Middle frontal gyrus (tissue), 1 donor: Measurements from ENCODE around the gene SGCA.

Experiments
- DNase-seq: peaks from one replicate; pipeline ENCODE4 v3.0.0-alpha.2; 2015; ENCODE audit warnings: low spot score; ENCODE audit errors: extremely low spot score

Gene SGCA

DNA sequence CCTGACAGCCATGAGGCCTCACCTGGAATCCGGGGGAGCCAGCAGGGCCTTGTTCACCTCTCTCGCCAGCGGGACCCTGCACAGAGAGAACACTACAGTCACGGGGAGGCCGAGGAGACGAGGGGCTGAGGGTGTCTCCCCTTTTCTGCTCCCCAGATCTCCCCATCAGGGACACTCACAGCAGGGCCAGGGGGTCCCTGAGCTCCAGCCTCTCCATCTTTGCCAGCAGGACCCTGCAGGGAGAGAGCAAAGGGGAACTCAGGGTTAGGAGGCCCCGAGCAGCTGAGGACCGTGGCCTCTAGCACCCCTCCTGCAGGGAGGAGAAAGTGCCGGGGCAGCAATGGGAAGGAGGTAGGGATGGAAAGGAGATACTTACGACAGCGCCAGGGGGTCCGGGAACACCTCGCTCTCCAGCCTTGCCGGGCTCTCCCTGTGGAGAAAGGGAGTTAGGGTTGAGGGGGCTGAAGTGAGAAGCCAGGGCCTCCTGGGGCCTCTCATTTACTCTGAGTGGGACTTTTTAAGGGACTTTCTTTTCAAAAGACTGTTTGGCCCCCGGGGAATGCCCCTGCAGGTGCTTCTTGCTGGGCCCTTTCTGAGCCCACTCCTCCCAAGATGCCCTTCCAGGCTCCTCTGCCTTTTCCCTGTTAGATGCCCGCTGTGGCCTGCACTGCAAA lies 26.9 kb downstream of the SGCA start:
- no peak for DNase-seq

DNA sequence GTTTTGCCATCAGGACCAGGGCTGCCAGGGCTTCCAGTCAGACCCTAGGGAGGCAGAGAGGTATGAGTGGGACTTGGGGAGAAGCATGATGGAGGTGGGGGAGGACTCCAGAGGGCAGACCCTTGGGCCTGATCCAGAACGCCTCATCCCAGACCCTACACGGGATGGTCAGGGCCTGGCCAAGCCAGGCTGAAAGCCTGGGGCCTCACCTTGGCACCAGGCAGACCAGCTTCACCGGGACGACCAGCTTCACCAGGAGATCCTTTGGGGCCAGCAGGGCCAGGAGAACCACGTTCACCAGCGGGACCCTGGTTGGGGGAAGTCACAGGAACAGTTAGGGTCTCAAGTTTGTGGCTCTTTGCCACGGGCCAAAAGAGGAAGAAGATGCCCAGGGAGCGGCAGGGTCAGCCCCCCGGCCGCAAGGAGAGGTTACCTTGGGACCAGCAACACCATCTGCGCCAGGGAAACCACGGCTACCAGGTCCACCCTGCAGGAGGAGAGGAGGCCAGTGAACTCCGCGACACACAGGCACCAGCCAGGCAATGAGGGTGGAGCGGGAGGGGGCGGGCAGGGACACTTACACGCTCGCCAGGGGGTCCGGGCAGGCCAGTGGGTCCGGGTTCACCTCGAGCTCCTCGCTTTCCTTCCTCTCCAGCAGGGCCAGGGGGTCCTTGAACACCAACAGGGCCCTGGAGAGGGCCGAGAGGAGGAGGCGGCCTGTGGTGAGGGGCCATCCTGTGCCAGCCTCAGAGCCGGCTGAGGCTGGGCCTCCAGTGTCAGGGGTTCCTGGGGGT lies 28.5 kb downstream of the SGCA start:
- DNase-seq, result no peak

DNA sequence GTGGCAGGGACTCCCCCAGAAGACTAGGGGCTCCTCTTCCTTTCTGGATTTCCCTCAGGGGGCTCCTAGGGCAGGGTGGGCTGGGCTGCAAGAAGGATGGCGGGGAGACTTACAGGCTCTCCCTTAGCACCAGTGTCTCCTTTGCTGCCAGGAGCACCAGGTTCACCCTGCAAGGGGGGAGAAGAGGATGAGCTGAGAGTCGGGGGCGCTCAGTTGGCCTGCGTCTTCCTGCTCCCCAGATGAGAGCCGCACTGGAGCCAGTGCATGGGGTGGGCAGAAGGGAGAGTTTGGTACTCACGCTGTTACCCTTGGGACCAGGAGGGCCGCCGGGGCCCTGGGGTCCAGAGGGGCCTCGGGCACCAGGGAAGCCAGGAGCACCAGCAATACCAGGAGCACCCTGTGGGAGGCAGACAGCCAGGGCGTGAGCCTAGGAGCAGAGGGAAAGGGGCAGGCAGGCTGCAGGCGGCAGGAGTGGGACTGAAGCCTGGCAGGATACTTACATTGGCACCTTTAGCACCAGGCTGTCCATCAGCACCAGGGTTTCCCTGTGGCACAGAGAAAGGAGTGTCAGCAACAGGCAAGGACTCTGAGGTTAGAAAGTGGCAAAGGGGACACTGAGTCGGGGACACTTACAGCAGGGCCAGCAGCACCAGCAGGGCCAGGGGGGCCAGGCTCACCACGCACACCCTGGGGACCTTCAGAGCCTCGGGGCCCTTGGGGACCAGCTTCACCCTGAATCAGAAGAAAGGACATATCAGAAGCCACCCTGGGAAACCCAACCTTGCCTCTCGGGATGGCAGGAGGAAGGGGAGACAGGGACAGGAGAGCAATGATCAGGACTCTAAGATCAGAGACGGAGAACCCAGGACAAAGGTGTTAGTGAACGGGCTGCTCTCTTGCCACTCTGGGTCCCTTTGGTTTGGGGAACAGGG lies 29.4 kb downstream of the SGCA start:
- no peak for DNase-seq

DNA sequence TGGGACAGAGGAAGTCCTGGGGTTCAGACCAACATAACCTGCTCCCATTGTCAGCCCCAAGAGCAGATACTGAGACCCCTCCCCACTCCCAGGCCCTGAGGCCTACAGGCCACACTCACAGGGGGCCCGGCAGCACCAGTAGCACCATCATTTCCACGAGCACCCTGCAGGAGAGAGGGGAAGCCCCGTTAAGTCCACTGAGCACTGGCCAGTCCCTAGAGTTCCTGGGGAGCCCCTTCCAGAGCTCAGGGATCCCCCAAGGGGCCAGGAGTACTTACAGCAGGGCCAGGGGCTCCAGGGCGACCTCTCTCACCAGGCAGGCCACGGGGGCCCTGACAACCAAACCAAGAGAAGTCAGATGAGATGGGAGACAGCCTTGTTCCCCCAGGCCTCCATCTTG lies 30.2 kb downstream of the SGCA start:
- no peak for DNase-seq

DNA sequence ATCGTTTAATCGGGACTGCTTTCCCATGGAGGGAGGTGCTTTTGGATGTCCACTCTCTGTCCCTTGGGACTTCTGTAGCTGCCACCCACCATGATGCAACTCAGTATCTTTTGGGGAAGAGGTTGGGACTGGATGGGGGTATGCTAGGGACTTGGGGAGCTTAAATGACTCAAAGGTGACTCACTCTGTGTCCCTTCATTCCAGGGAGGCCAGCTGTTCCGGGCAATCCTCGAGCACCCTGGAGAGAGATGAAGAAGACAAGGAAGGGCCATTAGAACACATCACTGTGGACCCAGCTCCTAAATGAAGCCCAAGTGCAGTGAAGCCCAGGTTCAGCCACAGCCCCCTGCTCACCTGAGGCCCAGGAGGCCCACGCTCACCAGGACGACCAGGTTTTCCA lies 31.0 kb downstream of the SGCA start:
- no peak for DNase-seq

DNA sequence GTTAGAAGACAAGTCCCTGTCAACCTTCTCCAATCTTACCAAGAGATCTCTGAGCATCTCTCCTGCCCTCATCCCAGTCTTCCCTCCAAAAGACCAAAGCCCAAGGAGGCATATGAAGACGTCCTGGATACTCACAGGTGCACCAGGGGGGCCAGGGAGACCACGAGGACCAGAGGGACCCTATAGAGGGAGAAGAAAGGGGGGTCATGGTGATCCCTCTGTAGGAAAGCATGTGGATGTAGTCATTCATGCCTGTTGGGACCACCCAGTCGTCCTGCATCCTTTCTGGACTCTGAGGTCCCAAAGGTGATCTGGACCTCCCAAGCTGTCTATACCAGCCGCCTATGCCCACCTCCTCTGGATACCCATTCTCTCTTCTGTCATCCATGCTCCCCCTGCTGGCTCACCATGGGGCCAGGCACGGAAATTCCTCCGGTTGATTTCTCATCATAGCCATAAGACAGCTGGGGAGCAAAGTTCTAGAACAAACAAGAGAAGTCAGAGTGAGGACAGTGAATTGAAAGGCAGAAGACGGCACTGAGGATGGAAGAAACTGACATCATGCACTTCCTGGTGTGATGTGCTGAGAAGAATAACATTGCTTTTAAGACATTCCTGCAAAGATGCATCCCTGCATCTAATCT lies 32.3 kb downstream of the SGCA start:
- DNase-seq, result no peak

DNA sequence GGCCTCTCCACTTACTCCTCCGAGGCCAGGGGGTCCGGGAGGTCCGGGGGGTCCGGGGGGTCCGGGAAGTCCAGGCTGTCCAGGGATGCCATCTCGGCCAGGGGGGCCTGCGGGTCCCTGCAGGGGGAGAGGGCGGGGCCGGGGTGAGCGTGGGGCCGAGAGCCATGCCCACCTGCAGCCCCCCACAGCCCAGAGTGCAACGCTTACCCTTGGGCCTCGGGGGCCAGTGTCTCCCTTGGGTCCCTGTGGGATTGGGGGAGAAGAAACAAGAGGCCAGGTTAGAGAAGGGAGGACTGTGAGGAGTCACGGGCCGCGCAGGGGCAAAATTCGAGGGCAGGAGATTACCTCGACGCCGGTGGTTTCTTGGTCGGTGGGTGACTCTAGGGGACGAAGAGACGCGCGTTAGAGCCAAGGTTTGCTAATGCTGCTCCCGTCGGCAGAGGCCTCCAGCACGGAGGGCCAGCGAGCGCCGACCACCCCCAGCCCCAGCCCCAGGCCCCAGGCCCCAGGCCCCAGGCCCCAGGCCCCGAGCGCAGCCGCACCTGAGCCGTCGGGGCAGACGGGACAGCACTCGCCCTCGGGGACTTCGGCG lies 33.5 kb downstream of the SGCA start:
- DNase-seq, result no peak

DNA sequence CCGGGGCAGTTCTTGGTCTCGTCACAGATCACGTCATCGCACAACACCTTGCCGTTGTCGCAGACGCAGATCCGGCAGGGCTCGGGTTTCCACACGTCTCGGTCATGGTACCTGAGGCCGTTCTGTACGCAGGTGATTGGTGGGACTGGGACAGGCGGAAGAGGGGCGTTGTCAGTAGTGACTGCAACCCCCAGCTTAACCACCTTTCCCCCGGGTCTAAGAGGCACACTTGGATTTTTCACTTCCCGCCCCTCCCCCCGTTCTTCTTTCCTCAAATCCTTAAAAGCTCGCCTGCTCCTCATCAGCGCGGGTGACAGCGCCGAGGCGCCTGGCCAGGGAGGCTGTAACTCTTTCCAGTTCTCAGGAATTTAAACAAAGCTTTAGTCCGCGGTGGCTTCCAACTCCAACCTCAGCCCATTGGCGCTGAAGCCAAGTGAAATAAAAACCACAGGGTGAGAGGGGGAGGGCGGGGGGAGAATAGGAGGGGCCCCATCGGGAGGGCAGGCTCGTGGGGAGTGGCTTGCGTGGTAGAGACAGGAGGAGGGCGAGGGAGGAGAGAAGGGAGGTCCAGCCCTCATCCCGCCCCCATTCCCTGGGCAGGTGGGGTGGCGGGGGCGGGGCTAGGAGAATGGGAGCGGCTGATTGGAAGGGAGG lies 34.1 kb downstream of the SGCA start:
- DNase-seq, result no peak

DNA sequence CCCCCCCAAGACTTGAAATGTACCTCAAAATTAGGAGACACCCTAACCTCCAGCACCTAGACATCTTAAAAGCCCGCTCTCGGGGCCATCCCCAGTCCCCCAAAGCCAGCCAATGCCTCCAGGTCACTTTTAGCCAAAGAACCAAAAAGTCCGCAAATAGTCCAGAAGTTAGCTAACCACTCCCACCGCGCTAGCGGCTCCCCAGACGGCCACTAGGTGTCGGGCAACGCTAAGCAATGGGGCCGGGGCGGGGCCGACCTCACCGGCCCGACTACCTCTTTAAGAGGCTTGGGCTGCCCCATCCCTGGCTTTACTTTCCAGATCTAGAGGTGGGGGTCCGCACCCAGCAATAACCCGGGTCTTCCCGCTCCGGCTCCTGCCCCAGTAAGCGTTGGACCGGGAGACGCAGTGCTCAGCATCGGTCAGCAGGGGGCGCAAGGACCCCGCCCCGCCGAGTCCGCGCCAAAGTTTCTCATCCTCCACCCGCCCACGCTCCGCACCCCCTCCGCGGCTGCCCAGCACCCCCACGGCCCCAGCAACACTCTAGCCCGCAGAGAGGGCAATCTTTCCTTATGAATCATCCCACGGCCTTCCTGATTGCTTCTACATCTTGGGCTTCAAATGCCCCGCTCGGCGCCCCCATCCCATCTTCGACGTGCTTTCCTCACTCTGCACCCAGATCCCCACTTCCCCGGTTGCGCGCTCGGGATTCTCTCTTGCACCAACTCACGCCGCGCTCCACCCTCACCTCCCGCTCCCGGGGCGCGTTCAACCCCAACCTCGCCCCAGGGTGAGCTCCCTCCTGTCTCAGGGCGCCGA lies 34.9 kb downstream of the SGCA start:
- peak; percentile 42 for DNase-seq

DNA sequence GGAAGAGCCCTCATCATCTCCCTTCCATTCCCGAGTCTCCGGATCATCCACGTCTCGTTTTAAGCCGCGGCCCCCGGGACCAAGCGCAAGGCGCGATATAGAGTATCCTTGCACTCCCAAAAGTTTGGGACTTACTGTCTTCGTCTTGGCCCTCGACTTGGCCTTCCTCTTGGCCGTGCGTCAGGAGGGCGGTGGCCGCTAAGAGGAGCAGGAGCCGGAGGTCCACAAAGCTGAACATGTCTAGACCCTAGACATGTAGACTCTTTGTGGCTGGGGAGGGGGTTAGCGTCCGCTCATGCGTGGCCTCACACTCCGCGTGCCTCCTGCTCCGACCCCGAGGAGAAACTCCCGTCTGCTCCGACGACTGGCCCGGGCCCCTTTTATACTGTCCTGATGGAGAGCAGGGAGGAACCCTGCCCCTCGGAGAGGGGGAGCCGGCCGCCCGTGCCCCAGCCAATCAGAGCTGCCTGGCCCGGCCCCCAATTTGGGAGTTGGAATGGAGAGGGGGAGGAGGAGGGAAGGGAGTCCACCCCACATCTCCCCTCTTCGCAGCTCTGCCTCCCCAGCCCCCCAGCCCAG lies 35.6 kb downstream of the SGCA start, which contains the start of gene COL1A1:
TSS of gene COL1A1 (minus strand) at position 356 of the 579 bp plus-strand sequence. CDS start at position 238, 118 bp downstream.
- DNase-seq, result no peak

DNA sequence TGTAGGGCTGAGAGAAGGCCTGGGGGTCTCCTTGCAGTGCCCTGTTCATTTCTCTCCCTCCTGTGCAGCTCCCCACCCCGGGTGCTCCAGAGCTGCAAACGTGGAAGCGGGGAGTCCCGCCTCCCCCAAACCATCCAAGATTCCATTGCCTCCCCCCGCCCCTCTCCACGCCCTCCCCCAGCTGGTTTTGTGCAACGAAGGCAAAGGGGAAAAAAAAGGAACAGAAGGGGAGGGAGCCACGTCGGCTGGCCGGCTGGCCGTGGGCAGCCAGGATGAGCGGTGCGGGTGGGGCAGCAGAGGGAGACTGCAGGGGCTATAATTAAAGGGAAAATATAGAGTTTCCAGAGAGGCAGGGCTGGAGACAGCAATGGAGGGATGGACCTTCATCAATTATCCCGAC lies 37.3 kb downstream of the SGCA start:
- DNase-seq, result no peak

DNA sequence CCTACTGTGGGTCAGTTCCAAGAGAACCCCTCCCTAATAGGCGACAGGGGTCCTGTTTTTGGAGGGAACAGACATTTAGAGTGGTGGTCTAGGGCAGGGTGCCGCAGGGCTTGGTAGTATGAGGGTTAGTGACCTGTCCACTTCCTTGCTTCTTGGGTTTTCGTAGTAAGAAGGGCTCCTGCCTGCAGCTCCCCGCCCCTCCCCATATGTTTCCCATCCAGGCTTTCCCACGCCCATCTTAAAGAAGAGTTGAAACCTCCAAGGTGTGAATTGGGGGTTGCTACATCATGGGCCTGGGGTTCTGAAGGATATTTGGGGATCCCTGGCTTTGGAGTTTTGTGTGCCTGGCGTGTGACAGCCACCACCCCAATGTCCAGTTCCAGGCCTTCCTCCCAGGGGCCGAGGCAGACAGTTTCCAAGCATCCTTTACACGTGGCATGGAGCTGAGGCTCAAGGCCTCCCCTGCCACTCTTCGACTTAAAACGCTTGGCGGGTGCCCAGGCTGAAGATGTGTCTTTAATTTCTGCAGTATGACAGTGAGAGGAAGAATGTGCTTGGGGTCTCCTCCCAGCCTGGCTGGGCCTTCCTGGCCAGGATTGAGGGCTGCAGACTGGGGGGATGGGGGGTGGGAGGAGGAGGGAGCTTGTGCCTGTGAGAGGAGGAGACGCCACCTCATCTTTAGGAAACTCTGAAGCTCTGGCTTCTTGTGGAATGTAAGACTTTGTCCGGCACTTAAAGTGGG lies 38.0 kb downstream of the SGCA start:
- DNase-seq, result no peak

DNA sequence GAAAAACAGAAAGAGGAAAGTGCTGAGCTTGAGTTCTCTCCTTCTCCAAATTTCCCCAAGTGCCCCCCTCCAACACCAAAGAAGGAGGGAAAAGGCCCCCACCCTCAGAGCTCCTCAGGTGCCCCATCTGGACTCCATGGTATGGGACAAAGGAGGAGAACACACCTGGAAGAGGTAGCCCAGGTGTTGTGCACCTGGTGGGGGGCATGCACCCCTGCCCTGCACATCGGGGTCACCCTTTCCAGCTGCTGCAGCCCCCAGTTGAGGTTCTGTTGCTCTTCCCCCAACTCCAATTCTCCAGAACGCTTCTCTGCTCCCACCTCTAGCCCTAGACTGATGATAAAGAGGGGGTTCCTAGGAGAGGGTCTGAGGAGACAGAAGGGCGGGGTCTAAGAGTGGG lies 38.6 kb downstream of the SGCA start:
- DNase-seq, result no peak

DNA sequence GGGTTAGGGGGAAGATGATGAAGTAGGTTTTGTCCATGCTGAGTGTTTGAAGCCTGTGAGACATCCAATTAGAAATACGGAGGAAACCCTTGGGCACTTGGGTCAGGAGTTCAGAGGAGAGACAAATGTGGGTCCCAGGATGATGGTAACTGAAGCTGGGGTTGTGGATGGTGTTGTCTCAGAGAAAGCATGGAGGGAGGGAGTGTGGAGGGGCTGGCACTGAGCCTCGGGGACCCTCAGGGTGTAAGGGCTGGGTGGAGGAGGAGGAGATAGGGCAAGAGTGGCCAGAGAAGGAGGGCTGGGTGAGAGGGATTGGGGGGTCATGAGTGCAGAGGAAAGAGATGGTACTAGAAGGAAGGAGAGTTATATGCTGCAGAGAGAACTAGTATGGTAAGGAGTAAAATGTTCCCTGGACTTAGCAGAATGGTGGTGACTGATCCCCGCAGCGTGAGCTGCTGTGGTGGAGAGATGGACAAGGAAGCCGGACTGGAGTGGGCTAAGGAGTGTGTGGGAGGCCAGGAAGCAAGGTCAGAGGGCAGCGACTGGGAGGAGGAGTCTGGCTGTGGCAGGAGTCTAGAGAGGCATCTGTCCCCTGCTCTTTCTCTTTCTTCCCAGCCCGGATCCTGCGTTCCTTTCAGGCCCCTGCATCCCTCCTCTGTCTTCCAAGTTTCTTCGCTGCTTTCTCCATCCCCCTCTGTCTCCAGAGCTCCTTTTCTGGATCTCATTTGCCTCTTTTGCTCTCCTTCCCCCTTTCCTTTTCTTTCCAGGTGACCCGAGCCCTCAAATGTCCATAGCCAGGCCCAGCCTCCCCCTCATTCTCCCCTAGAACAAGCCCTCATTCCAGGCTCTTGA lies 39.5 kb downstream of the SGCA start:
- DNase-seq, result no peak

DNA sequence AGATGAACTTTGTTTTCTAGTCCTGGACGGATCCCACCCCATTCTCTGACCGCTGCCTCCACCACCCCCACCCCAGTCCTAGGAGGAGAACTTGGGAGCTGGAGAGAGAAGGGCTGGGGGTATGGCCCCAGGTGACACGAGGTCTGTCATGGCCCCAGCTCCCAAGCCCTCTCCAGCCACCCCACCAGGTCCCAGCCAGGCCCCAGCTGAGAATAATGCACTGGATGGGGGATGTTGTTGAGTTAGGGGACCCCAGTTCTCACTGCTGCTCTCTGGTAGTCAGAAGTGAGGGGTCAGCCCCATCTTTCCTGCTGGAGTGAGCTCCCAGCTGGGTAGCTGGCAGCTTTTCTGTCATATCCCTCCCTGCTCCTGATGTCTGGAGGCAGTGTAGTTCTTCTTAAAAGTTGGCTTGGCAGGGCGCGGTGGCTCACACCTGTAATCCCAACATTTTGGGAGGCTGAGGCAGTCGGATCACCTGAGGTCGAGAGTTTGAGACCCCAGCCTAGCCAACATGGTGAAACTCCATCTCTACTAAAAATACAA lies 40.2 kb downstream of the SGCA start:
- no peak for DNase-seq

DNA sequence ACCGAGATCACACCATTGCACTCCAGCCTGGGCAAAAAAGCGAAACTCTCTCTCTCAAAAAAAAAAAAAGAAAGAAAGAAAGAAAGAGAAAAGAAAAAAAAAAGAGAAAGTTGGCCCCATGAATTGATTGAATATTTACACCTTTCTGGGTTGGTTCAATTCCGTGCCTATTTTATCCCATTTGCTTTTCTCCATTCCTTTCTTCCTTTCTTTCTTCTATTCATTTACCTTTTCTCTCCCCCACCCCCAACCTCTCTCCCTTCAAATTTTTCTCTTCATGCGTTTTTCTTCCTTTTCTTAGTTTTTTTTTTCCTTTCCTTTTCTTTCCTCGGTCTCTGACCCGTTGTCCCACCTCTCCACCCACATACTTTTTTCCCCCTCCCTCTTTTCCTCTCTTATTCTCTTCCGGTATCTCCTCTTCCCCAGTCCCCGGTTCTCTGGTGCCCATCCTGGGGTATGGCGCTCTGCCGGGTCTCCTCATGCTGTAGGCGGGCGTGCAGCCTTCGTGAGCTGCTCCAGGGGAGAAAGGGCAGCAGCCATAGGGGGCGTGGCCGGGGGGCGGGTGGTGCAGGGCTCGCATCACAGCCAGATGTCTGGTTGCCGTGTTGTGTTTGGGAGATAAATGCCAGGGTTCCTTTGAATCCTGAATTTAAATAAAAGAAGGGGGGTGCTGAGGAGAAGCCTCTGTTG lies 40.9 kb downstream of the SGCA start:
- no peak for DNase-seq

DNA sequence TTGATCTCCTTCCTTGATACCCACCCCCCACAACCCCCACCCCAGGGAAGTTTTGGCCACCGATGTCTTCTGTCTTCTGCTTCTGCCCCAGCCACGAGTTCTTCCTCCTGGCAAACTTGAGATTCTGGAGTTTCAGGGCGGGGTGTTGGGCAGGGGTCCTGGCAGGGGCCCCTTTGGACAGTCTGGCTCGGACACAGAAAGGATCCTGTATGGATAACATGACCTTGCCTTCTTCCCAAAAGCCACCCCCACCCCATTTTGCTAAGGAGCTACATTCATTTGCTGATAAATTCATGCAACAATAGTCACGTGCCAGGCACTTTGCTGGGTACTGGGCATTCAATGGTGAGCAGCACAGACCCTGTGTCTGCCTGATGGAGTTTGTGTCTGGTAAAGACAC lies 41.5 kb downstream of the SGCA start:
- DNase-seq, result no peak
